ENCODE results near the gene LRRC46. TPM values are rescaled to one million over a fixed set of nuclear protein-coding genes. Genes with fewer than 3 reads are reported as not detected.

The LRRC46 gene
- total RNA-seq, 1 donor from 2014 or later = not detected

GRCh38 chr17:47883589-47884426 lies 52.3 kb downstream of the LRRC46 start:
- intact Hi-C loops (cut with DNase I) = no loop called here
- DNase-seq (ENCODE audit: extremely low spot score in 2 of 2) = no peak
- Histone ChIP-seq H3K27ac (no peak overlapping the region), H3K4me1 (peaks cover 34% of the 10 kb centered on the region), H3K36me3 (no peaks in the 10 kb centered on the region), H3K4me3 (no peak overlapping the region), H3K9me3 (no peaks in the 10 kb centered on the region), H3K27me3 (no peaks in the 10 kb centered on the region)
- TF ChIP-seq POLR2AphosphoS5 (IDR thresholded peaks at IDR 0.05; ENCODE audit: insufficient read depth in 1 of 2, low read depth in 1 of 2) (no peak), POLR2A (IDR thresholded peaks at IDR 0.05) (no peak)
- TF ChIP-seq, protein P1, sequence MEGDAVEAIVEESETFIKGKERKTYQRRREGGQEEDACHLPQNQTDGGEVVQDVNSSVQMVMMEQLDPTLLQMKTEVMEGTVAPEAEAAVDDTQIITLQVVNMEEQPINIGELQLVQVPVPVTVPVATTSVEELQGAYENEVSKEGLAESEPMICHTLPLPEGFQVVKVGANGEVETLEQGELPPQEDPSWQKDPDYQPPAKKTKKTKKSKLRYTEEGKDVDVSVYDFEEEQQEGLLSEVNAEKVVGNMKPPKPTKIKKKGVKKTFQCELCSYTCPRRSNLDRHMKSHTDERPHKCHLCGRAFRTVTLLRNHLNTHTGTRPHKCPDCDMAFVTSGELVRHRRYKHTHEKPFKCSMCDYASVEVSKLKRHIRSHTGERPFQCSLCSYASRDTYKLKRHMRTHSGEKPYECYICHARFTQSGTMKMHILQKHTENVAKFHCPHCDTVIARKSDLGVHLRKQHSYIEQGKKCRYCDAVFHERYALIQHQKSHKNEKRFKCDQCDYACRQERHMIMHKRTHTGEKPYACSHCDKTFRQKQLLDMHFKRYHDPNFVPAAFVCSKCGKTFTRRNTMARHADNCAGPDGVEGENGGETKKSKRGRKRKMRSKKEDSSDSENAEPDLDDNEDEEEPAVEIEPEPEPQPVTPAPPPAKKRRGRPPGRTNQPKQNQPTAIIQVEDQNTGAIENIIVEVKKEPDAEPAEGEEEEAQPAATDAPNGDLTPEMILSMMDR (IDR thresholded peaks at IDR 0.05) = no peak

DNA sequence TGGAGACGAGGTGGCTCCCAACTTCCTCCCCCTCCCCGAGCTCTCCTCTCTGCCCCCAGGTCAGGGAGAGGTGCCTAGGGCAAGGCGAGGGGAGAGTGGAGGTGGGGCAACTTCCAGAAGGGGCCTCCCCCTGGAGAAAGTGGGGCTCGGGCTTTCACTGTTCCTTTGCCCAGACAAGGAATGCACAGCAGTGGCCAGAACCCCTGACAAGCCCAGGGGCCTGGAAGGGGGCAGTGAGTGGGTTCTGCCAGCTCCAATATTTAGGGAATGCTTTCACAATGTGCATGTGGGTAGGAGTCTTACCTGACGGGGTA lies 52.9 kb downstream of the LRRC46 start:
- Histone ChIP-seq H3K4me1 (peaks cover 34% of the 10 kb centered on the region), H3K9me3 (no peaks in the 10 kb centered on the region), H3K4me3 (no peak overlapping the region), H3K27ac (no peak overlapping the region), H3K36me3 (no peaks in the 10 kb centered on the region), H3K27me3 (no peaks in the 10 kb centered on the region)
- intact Hi-C loops (cut with DNase I) = no loop called here
- no peak for DNase-seq (ENCODE audit: extremely low spot score in 2 of 2)
- TF ChIP-seq POLR2AphosphoS5 (IDR thresholded peaks at IDR 0.05; ENCODE audit: insufficient read depth in 1 of 2, low read depth in 1 of 2) = no peak
- no peak for TF ChIP-seq POLR2A (IDR thresholded peaks at IDR 0.05)
- TF ChIP-seq, protein P1 (IDR thresholded peaks at IDR 0.05) = no peak

DNA sequence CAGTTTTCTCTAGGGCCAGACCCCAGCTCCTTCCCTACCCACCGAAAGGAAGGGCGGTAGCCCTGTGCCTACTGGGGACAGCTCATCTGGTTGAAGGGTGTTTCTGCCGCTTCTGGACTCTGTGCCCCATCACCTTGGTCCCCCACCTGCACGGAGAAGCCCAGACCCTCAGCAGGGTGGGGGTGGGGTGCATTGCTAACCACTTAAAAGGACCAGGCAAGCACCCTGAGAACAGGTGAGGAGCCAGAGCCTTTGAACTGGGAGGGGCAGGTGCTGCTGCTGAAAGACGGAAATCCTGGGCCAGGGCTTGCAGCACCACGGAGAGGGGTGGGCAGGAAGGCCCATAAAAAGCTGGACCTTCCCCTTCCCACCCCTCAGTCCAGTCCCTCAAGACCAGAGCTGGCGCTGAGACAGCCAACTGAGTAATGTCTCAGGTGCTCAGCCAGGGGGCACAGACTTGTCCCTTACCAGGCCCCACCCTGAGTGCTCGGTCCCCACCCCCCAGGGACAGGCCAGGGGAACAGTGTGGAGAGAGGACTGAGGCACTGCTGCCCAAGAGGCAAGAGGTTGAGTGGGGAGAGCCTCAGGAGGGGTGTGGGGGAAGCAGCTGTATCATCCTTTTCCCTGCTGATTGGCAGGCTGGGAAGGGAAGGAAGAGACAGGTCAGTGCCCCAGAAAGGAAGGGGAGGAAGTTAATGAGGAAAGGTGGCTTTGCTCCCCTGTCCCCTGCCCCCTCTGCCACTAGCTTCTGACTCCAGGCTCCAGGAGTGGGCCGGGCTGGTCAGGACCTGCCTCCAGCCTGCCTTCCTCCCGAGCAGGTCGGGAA lies 53.6 kb downstream of the LRRC46 start:
- H3K27ac ChIP-seq = no peak overlapping the region
- DNase-seq (ENCODE audit: extremely low spot score in 2 of 2) = no peak
- TF ChIP-seq POLR2A (IDR thresholded peaks at IDR 0.05) = no peak
- TF ChIP-seq POLR2AphosphoS5 (IDR thresholded peaks at IDR 0.05; ENCODE audit: insufficient read depth in 1 of 2, low read depth in 1 of 2) = no peak
- TF ChIP-seq, protein P1 (IDR thresholded peaks at IDR 0.05) = no peak
- no peak overlapping the region for H3K4me3 ChIP-seq
- no peaks in the 10 kb centered on the region for H3K36me3 ChIP-seq
- H3K4me1 ChIP-seq = peaks cover 34% of the 10 kb centered on the region
- intact Hi-C loops (cut with DNase I) = no loop called here
- no peaks in the 10 kb centered on the region for H3K27me3 ChIP-seq
- H3K9me3 ChIP-seq = no peaks in the 10 kb centered on the region

Other genes with a start within 250 kb of the LRRC46 start
- 157 TPM for gene KPNB1, start 181.8 kb upstream of the LRRC46 start, total RNA-seq
- 13.8 TPM for gene TBKBP1, start 137.5 kb upstream of the LRRC46 start, total RNA-seq
- gene TBX21, start 98.4 kb upstream of the LRRC46 start, total RNA-seq = 2.9 TPM
- 5.6 TPM for gene OSBPL7, start 9.9 kb upstream of the LRRC46 start, total RNA-seq
- gene MRPL10, start 129 bp upstream of the LRRC46 start, total RNA-seq = 21.4 TPM
- gene SCRN2, start 9.6 kb downstream of the LRRC46 start, total RNA-seq = 33.1 TPM
- gene SP6, start 19.5 kb downstream of the LRRC46 start, total RNA-seq = 3.9 TPM
- 11.3 TPM for gene SP2, start 64.6 kb downstream of the LRRC46 start, total RNA-seq
- gene PNPO, start 109.9 kb downstream of the LRRC46 start, total RNA-seq = 42.7 TPM
- 2.2 TPM for gene PRR15L, start 126.2 kb downstream of the LRRC46 start, total RNA-seq
- gene CDK5RAP3, start 139.4 kb downstream of the LRRC46 start, total RNA-seq = 144 TPM
- gene COPZ2, start 206.1 kb downstream of the LRRC46 start, total RNA-seq = 34.4 TPM
- gene NFE2L1, start 216.7 kb downstream of the LRRC46 start, total RNA-seq = 190 TPM

Measured in vagina (tissue), 2 donors.